Measurements from ENCODE around the gene DCAF6.

The DCAF6 gene

GRCh38 chr1:167957710-167958109 is 21.2 kb downstream of the DCAF6 start:
- DNase-seq (ENCODE audit: low read depth): no peak

- DNase-seq (ENCODE audit: low read depth): no peak
Measured at GRCh38 chr1:167964646-167965045, 28.2 kb downstream of the DCAF6 start.

- no peak for DNase-seq (ENCODE audit: low read depth)
Measured at GRCh38 chr1:167966050-167966449, 29.6 kb downstream of the DCAF6 start.

GRCh38 chr1:167968569-167968968 is 32.1 kb downstream of the DCAF6 start:
- no peak for DNase-seq (ENCODE audit: low read depth)

- no peak for DNase-seq (ENCODE audit: low read depth)
Measured at GRCh38 chr1:167973832-167974231, 37.3 kb downstream of the DCAF6 start.

- DNase-seq (ENCODE audit: low read depth): no peak
Measured at GRCh38 chr1:167974698-167975097, 38.2 kb downstream of the DCAF6 start.

- no peak for DNase-seq (ENCODE audit: low read depth)
Measured at GRCh38 chr1:167977245-167977644, 40.8 kb downstream of the DCAF6 start.

- DNase-seq (ENCODE audit: low read depth): no peak
Measured at GRCh38 chr1:167981933-167982332, 45.5 kb downstream of the DCAF6 start.

- no peak for DNase-seq (ENCODE audit: low read depth)
Measured at GRCh38 chr1:167983797-167984420, 47.4 kb downstream of the DCAF6 start.

- DNase-seq (ENCODE audit: low read depth): no peak
Measured at GRCh38 chr1:167984886-167985489, 48.5 kb downstream of the DCAF6 start.

GRCh38 chr1:167987174-167987573 is 50.7 kb downstream of the DCAF6 start:
- no peak for DNase-seq (ENCODE audit: low read depth)

- DNase-seq (ENCODE audit: low read depth): no peak
Measured at GRCh38 chr1:167991546-167991945, 55.1 kb downstream of the DCAF6 start.

- no peak for DNase-seq (ENCODE audit: low read depth)
Measured at GRCh38 chr1:167993720-167994119, 57.2 kb downstream of the DCAF6 start.

GRCh38 chr1:167994560-167994959 is 58.1 kb downstream of the DCAF6 start:
- DNase-seq (ENCODE audit: low read depth): no peak

- DNase-seq (ENCODE audit: low read depth): no peak
Measured at GRCh38 chr1:167995038-167995437, 58.6 kb downstream of the DCAF6 start.

- DNase-seq (ENCODE audit: low read depth): no peak
Measured at GRCh38 chr1:167996266-167996665, 59.8 kb downstream of the DCAF6 start.

- DNase-seq (ENCODE audit: low read depth): no peak
Measured at GRCh38 chr1:167997037-167997575, 60.6 kb downstream of the DCAF6 start.

GRCh38 chr1:167999877-168000276 is 63.4 kb downstream of the DCAF6 start:
- DNase-seq (ENCODE audit: low read depth): no peak

GRCh38 chr1:168000656-168001055 is 64.2 kb downstream of the DCAF6 start:
- no peak for DNase-seq (ENCODE audit: low read depth)

GRCh38 chr1:168001213-168001612 is 64.7 kb downstream of the DCAF6 start:
- no peak for DNase-seq (ENCODE audit: low read depth)

- no peak for DNase-seq (ENCODE audit: low read depth)
Measured at GRCh38 chr1:168004531-168004930, 68.0 kb downstream of the DCAF6 start.

- DNase-seq (ENCODE audit: low read depth): no peak
Measured at GRCh38 chr1:168005529-168005928, 69.0 kb downstream of the DCAF6 start.

- no peak for DNase-seq (ENCODE audit: low read depth)
Measured at GRCh38 chr1:168007691-168008090, 71.2 kb downstream of the DCAF6 start.

- DNase-seq (ENCODE audit: low read depth): no peak
Measured at GRCh38 chr1:168008595-168008994, 72.1 kb downstream of the DCAF6 start.
